Left ventricle myocardium inferior (tissue), 1 donor: Measurements from ENCODE around the gene CACNB4. TPM values are rescaled to one million over a fixed set of nuclear protein-coding genes. Genes with fewer than 3 reads are reported as not detected.
"Not testable (repeated sequence)": the region's sequence is repeated elsewhere in the genome, so short reads cannot be mapped to it uniquely, and the experiment has no call there.

Source experiments
- DNase-seq: peaks from one replicate; pipeline ENCODE4 v3.0.0-alpha.2; 2020
- H3K27ac ChIP-seq: fragments of 200-600 bp; replicated peaks from 2 replicates; pipeline ENCODE4 v1.8.0; 2021
- H3K27me3 ChIP-seq: fragments of 200-600 bp; 2 replicates; pipeline ENCODE4 v1.8.0; 2021; ENCODE audit warnings: low read depth
- H3K36me3 ChIP-seq: fragments of 200-600 bp; 2 replicates; pipeline ENCODE4 v1.8.0; 2021
- H3K4me1 ChIP-seq: fragments of 200-600 bp; 2 replicates; pipeline ENCODE4 v1.8.0; 2021
- H3K4me3 ChIP-seq: fragments of 200-600 bp; 2 replicates; pipeline ENCODE4 v1.8.0; 2021; ENCODE audit warnings: mild to moderate bottlenecking, moderate library complexity
- H3K9me3 ChIP-seq: fragments of 200-600 bp; replicated peaks from 2 replicates; pipeline ENCODE4 v1.8.0; 2021
- intact Hi-C: fragments of 100-400 bp; cut with micrococcal nuclease; formaldehyde crosslinking; loops from one replicate; pipeline ENCODE4 v1.11.0; 2022
- total RNA-seq: library from RNA; stranded (reverse); fragmentation: NEBNext Ultra II Directional; extraction: Animal tissue kit (Norgen Biotek cat#: 25700); gene quantifications from one replicate; pipeline ENCODE4 v1.2.1, GENCODE V29; 2021
- TF ChIP-seq, protein P1 (sequence below): fragments of 200-600 bp; IDR thresholded peaks from 2 replicates; pipeline ENCODE4 v1.8.0; 2021; ENCODE audit warnings: antibody characterized with exemption, mild to moderate bottlenecking, borderline replicate concordance
- donor health status: DM: no; HTN: yes; CAD: no; lungs with severe emphysema.

CACNB4 gene
- total RNA-seq, 1 donor from 2014 or later = 0.25 TPM

DNA sequence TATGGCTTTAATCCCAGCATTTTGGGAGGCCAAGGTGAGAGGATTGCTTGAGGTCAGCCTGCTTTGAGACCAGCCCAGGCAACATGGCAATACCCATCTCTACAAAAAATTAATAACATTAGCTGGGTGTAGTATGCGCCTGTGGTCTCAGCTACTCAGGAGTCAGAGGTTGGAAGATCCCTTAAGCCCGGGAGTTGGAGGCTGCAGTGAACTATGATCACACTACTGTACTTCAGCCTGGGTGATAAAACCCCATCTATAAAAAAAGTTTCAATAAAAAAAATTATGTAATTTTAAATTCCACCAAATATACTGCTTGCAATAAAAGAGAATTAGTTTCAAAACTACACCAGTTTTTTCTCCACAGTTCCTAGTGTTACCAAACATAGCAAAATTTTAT lies 23.3 kb upstream of the CACNB4 start:
- peaks cover 60% of the 10 kb centered on the region for H3K36me3 ChIP-seq
- H3K9me3 ChIP-seq = no peaks in the 10 kb centered on the region
- no peak overlapping the region for H3K27ac ChIP-seq
- TF ChIP-seq, protein P1, sequence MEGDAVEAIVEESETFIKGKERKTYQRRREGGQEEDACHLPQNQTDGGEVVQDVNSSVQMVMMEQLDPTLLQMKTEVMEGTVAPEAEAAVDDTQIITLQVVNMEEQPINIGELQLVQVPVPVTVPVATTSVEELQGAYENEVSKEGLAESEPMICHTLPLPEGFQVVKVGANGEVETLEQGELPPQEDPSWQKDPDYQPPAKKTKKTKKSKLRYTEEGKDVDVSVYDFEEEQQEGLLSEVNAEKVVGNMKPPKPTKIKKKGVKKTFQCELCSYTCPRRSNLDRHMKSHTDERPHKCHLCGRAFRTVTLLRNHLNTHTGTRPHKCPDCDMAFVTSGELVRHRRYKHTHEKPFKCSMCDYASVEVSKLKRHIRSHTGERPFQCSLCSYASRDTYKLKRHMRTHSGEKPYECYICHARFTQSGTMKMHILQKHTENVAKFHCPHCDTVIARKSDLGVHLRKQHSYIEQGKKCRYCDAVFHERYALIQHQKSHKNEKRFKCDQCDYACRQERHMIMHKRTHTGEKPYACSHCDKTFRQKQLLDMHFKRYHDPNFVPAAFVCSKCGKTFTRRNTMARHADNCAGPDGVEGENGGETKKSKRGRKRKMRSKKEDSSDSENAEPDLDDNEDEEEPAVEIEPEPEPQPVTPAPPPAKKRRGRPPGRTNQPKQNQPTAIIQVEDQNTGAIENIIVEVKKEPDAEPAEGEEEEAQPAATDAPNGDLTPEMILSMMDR = no peak
- H3K27me3 ChIP-seq = no peaks in the 10 kb centered on the region
- intact Hi-C loops = no loop called here
- DNase-seq = no peak
- H3K4me1 ChIP-seq = no peaks in the 10 kb centered on the region
- H3K4me3 ChIP-seq = no peak overlapping the region

DNA sequence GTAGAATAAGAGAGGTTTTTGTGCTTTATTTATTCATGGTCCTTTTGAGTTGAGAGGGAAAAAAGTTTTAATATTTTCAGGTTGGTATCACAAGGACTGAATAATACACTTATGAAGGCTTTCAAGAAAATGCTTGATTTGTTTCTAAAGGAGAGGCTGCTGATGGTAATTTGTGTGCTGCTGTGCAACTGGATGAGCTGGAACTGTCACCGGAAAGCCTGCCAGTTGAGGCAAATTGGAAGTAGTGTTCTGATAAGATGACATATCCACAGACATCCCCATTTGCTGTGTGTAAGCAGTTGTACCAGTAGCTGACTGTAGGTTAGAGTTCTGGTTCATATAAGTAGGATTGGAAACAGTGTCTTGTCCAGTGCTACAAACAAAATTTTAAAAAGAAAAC lies 21.6 kb upstream of the CACNB4 start:
- H3K9me3 ChIP-seq = no peaks in the 10 kb centered on the region
- no peaks in the 10 kb centered on the region for H3K27me3 ChIP-seq
- no peak overlapping the region for H3K27ac ChIP-seq
- no peak overlapping the region for H3K4me3 ChIP-seq
- TF ChIP-seq, protein P1 = no peak
- peaks cover 55% of the 10 kb centered on the region for H3K36me3 ChIP-seq
- no peak for DNase-seq
- no peaks in the 10 kb centered on the region for H3K4me1 ChIP-seq
- intact Hi-C loops = no loop called here

DNA sequence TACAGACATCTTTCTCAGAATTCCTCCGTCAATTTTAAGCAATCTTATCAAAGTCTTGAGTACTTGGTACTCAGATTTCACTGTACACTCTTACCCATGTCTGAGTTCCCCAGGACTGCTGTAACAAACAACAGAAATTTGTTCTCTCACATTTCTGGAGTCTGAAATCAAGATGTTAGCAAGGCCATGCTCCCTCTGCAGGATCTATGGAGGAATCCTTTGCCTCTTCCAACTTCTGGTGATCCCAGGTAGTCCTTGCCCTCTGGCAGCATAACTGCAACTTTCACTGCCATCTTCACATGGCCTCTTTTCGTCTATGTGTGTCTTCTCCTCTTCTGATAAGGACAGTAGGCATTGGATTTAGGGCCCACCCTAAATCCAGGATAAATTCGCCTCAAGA lies 17.1 kb upstream of the CACNB4 start:
- peaks cover 19% of the 10 kb centered on the region for H3K36me3 ChIP-seq
- no peaks in the 10 kb centered on the region for H3K27me3 ChIP-seq
- intact Hi-C loops = no loop called here
- no peak for DNase-seq
- no peak overlapping the region for H3K4me3 ChIP-seq
- no peaks in the 10 kb centered on the region for H3K4me1 ChIP-seq
- no peaks in the 10 kb centered on the region for H3K9me3 ChIP-seq
- TF ChIP-seq, protein P1 = peak; percentile 21
- no peak overlapping the region for H3K27ac ChIP-seq

DNA sequence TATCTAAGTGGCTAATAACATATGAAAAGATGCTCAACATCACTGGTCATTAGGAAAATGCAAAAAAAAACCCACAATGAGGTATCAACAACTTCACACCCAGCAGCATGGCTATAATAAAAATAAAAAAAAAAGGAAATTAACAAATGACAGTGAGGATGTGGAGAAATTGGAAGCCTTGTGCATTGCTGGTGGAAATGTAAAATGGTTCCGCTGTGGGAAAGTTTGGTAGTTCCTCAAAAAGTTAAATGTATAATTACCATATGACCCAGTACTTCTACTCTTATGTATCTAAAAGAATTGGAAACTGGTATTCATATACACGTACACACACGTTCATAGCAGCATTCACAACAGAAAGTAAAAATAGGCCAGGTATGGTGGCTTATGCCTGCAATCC lies 15.5 kb upstream of the CACNB4 start:
- no peak for DNase-seq
- TF ChIP-seq, protein P1 = no peak
- Histone ChIP-seq H3K27ac (no peak overlapping the region), H3K4me1 (no peaks in the 10 kb centered on the region), H3K9me3 (no peaks in the 10 kb centered on the region), H3K4me3 (no peak overlapping the region), H3K27me3 (no peaks in the 10 kb centered on the region), H3K36me3 (peaks cover 3% of the 10 kb centered on the region)
- intact Hi-C loops = no loop called here

DNA sequence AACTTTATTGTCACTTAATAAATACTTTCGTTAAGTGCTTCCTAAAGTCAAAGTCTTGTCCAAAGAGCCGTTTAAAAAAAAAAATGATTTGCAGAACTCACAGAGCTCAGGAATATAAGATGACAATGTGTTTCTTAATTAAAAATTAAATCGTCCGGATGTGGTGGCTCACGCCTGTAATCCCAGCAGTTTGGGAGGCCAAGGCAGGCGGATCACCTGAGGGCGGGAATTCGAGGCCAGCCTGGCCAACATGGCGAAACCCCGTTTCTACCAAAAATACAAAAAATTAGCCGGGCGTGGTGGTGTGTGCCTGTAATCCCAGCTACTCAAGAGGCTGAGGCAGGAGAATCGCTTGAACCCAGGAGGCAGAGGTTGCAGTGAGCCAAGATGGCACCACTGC lies 8.3 kb upstream of the CACNB4 start:
- H3K4me3 ChIP-seq, H3K9me3 ChIP-seq, H3K27ac ChIP-seq, H3K36me3 ChIP-seq, H3K27me3 ChIP-seq, DNase-seq, intact Hi-C loops, H3K4me1 ChIP-seq: not testable (repeated sequence)

DNA sequence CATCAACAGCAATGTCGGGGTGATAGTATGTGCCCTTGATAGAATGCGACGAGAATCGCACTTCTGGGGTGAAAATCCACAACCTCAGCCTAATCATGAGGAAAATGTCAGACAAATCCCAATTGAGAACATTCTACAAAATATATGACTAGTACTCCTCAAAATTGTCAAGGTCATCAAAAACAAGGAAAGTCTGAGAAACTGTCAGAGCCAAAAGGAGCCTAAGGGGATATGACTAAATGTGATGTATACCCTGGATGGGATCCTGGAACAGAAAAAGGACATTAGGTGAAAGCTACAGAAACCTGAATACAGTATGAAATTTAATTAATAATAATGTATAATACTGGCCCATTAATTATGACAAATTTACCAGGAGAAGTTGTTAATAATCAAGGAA lies 7.6 kb upstream of the CACNB4 start:
- Histone ChIP-seq H3K4me1 (no peaks in the 10 kb centered on the region), H3K27me3 (peaks cover 4% of the 10 kb centered on the region), H3K4me3 (no peak overlapping the region), H3K9me3 (no peaks in the 10 kb centered on the region), H3K27ac (no peak overlapping the region), H3K36me3 (no peaks in the 10 kb centered on the region)
- DNase-seq = no peak
- TF ChIP-seq, protein P1 = no peak
- intact Hi-C loops = no loop called here
